CD4-positive, CD25-positive, alpha-beta regulatory T cell (primary cell): ENCODE measurements around the gene ACTG1. TPM values are rescaled to one million over a fixed set of nuclear protein-coding genes. Genes with fewer than 3 reads are reported as not detected.

Source experiments
- ATAC-seq, 2 donors: fragments of 150-1000 bp; cut with Tn5 transposase; one replicate each; pipeline ENCODE4 v1.10.0; 2021; ENCODE audit warnings: low read depth in 2 of 2, moderate number of reproducible peaks in 2 of 2, moderate library complexity in 1 of 2
- DNase-seq, 3 donors: peaks; one replicate each; pipeline versions ENCODE4 v3.0.0 to v3.0.0-alpha.2; 2012 to 2022; ENCODE audit warnings: mixed read lengths in 1 of 3
- H3K27ac ChIP-seq: one replicate; pipeline ENCODE4 v1.7.0; 2013; ENCODE audit warnings: mild to moderate bottlenecking, low read length; ENCODE audit not compliant: insufficient read depth, poor library complexity, severe bottlenecking
- H3K27me3 ChIP-seq: one replicate; pipeline ENCODE4 v1.7.0; 2013; ENCODE audit warnings: low read length; ENCODE audit not compliant: control insufficient read depth, insufficient read depth
- H3K36me3 ChIP-seq: one replicate; pipeline ENCODE4 v1.7.0; 2013; ENCODE audit warnings: mild to moderate bottlenecking, low read length, moderate library complexity; ENCODE audit not compliant: control insufficient read depth, insufficient read depth
- H3K4me1 ChIP-seq: 2 replicates; pipeline ENCODE4 v1.7.0; 2013; ENCODE audit warnings: mild to moderate bottlenecking, low read length; ENCODE audit not compliant: insufficient read depth, control insufficient read depth, poor library complexity, severe bottlenecking
- H3K4me3 ChIP-seq: one replicate; pipeline ENCODE4 v1.7.0; 2013; ENCODE audit warnings: low read depth, mild to moderate bottlenecking, low read length, moderate library complexity
- H3K9me3 ChIP-seq, 2 experiments: 1 replicate in 1 of 2; 2 replicates in 1 of 2; pipeline ENCODE4 v1.7.0; 2013; ENCODE audit warnings: low read length in 2 of 2, mild to moderate bottlenecking in 1 of 2, moderate library complexity in 1 of 2; ENCODE audit not compliant: control insufficient read depth in 2 of 2
- H3K27ac Mint-ChIP-seq, 3 donors: one replicate each; pipeline ENCODE4 v1.8.0; 2020 to 2022; ENCODE audit warnings: mild to moderate bottlenecking in 3 of 3, mixed read lengths in 3 of 3, moderate library complexity in 2 of 3
- H3K27me3 Mint-ChIP-seq: one replicate; pipeline ENCODE4 v1.8.0; 2022; ENCODE audit warnings: mild to moderate bottlenecking, mixed read lengths
- H3K36me3 Mint-ChIP-seq: one replicate; pipeline ENCODE4 v1.8.0; 2020; ENCODE audit warnings: mixed read lengths
- H3K4me1 Mint-ChIP-seq, 4 donors: one replicate each; pipeline ENCODE4 v1.8.0; 2020 to 2022; ENCODE audit warnings: mixed read lengths in 4 of 4, mild to moderate bottlenecking in 1 of 4
- H3K4me3 Mint-ChIP-seq, 4 donors: one replicate each; pipeline ENCODE4 v1.8.0; 2020 to 2022; ENCODE audit warnings: mild to moderate bottlenecking in 4 of 4, mixed read lengths in 4 of 4, moderate library complexity in 3 of 4
- H3K9me3 Mint-ChIP-seq, 7 donors: one replicate each; pipeline ENCODE4 v1.8.0; 2020 to 2022; ENCODE audit warnings: mixed read lengths in 7 of 7, mild to moderate bottlenecking in 3 of 7, moderate library complexity in 2 of 7
- polyA plus RNA-seq, 4 donors: library from polyadenylated mRNA; unstranded; fragments of 300-500 nt; fragmentation: Illumina TruSeq; gene quantifications; one replicate each; pipeline ENCODE4 v1.2.3, GENCODE V29; 2021
- total RNA-seq: library from RNA; stranded (reverse); gene quantifications from one replicate; pipeline ENCODE4 v1.2.3, GENCODE V29; 2022

The ACTG1 gene
- total RNA-seq = 1,684 TPM
- 1,000 to 10,000 TPM; 1,881 to 2,724 (median 2,486) TPM for polyA plus RNA-seq

GRCh38 chr17:81512562-81513371 lies at the start of gene ACTG1:
Gene ACTG1 (minus strand): TSS chr17:81512799. CDS start chr17:81512354, 445 bp downstream.
- ATAC-seq (peak; percentile 77 to 79), DNase-seq (peak; percentile 87 to 92 (median 91))
- Histone ChIP-seq H3K27me3 (no peaks in the 10 kb centered on the region), H3K4me1 (peaks cover 70% of the 10 kb centered on the region), H3K27ac (peak within 1 kb of the TSS; percentile 90), H3K4me3 (peak within 1 kb of the TSS; percentile 86), H3K36me3 (peaks cover 31% of the 10 kb centered on the region), H3K9me3 (no peaks in the 10 kb centered on the region)
- H3K27ac Mint-ChIP-seq = peak within 1 kb of the TSS; percentile 96 to 99 (median 97)
- peak within 1 kb of the TSS; percentile 94 to 99 (median 97) for H3K4me3 Mint-ChIP-seq
- H3K27me3 Mint-ChIP-seq = peaks cover 5% of the 10 kb centered on the region
- H3K4me1 Mint-ChIP-seq = peaks cover 5 to 55% (median 19%) of the 10 kb centered on the region in 4 donors
- H3K36me3 Mint-ChIP-seq = peaks cover 36% of the 10 kb centered on the region
- peaks cover 0 to 5% (median 0%) of the 10 kb centered on the region in 7 donors for H3K9me3 Mint-ChIP-seq

- Mint-ChIP-seq H3K4me1 (peaks cover 0 to 5% (median 1%) of the 10 kb centered on the region in 4 donors), H3K27ac (no peak overlapping the region), H3K27me3 (no peaks in the 10 kb centered on the region), H3K36me3 (peaks cover 32% of the 10 kb centered on the region), H3K4me3 (no peak overlapping the region), H3K9me3 (no peaks in the 10 kb centered on the region)
- ATAC-seq (no peak), DNase-seq (no peak)
- H3K4me1 ChIP-seq = no peaks in the 10 kb centered on the region
- no peaks in the 10 kb centered on the region for H3K9me3 ChIP-seq
- no peak overlapping the region for H3K4me3 ChIP-seq
- H3K36me3 ChIP-seq = peaks cover 51% of the 10 kb centered on the region
- no peaks in the 10 kb centered on the region for H3K27me3 ChIP-seq
- H3K27ac ChIP-seq = no peak overlapping the region
Measured at GRCh38 chr17:81561494-81561885, 48.9 kb upstream of the ACTG1 start.

- no peak overlapping the region for H3K4me3 Mint-ChIP-seq
- H3K9me3 Mint-ChIP-seq = no peaks in the 10 kb centered on the region
- Histone ChIP-seq H3K4me1 (peaks cover 1% of the 10 kb centered on the region), H3K9me3 (no peaks in the 10 kb centered on the region), H3K36me3 (peaks cover 28% of the 10 kb centered on the region), H3K27me3 (no peaks in the 10 kb centered on the region), H3K4me3 (no peak overlapping the region), H3K27ac (no peak overlapping the region)
- DNase-seq (no peak), ATAC-seq (no peak)
- H3K4me1 Mint-ChIP-seq = peaks cover 0 to 5% (median 4%) of the 10 kb centered on the region in 4 donors
- H3K36me3 Mint-ChIP-seq = peaks cover 12% of the 10 kb centered on the region
- no peak overlapping the region for H3K27ac Mint-ChIP-seq
- peaks cover 2% of the 10 kb centered on the region for H3K27me3 Mint-ChIP-seq
Measured at GRCh38 chr17:81558941-81559806, 46.6 kb upstream of the ACTG1 start.

GRCh38 chr17:81558115-81558468 lies 45.5 kb upstream of the ACTG1 start:
- H3K9me3 Mint-ChIP-seq = no peaks in the 10 kb centered on the region
- Histone ChIP-seq H3K27ac (no peak overlapping the region), H3K4me3 (no peak overlapping the region), H3K36me3 (peaks cover 19% of the 10 kb centered on the region), H3K9me3 (no peaks in the 10 kb centered on the region), H3K27me3 (no peaks in the 10 kb centered on the region), H3K4me1 (peaks cover 12% of the 10 kb centered on the region)
- ATAC-seq = no peak
- H3K27ac Mint-ChIP-seq = no peak overlapping the region
- DNase-seq = no peak
- peaks cover 12% of the 10 kb centered on the region for H3K36me3 Mint-ChIP-seq
- peaks cover 0 to 15% (median 10%) of the 10 kb centered on the region in 4 donors for H3K4me1 Mint-ChIP-seq
- H3K27me3 Mint-ChIP-seq = peaks cover 5% of the 10 kb centered on the region
- no peak overlapping the region for H3K4me3 Mint-ChIP-seq

GRCh38 chr17:81557276-81558114 lies 44.9 kb upstream of the ACTG1 start:
- no peaks in the 10 kb centered on the region for H3K27me3 ChIP-seq
- no peak overlapping the region for H3K4me3 ChIP-seq
- H3K27ac ChIP-seq = no peak overlapping the region
- DNase-seq = no peak
- H3K4me1 Mint-ChIP-seq = peaks cover 0 to 17% (median 10%) of the 10 kb centered on the region in 4 donors
- peaks cover 19% of the 10 kb centered on the region for H3K36me3 ChIP-seq
- no peaks in the 10 kb centered on the region for H3K9me3 Mint-ChIP-seq
- no peak overlapping the region for H3K27ac Mint-ChIP-seq
- no peak for ATAC-seq
- peaks cover 14% of the 10 kb centered on the region for H3K4me1 ChIP-seq
- H3K9me3 ChIP-seq = no peaks in the 10 kb centered on the region
- H3K36me3 Mint-ChIP-seq = peaks cover 12% of the 10 kb centered on the region
- H3K27me3 Mint-ChIP-seq = peaks cover 5% of the 10 kb centered on the region
- no peak overlapping the region for H3K4me3 Mint-ChIP-seq

GRCh38 chr17:81556863-81557262 lies 44.3 kb upstream of the ACTG1 start:
- DNase-seq (no peak), ATAC-seq (no peak)
- Histone ChIP-seq H3K36me3 (peaks cover 16% of the 10 kb centered on the region), H3K27me3 (no peaks in the 10 kb centered on the region), H3K9me3 (no peaks in the 10 kb centered on the region), H3K4me1 (peaks cover 14% of the 10 kb centered on the region), H3K27ac (no peak overlapping the region), H3K4me3 (no peak overlapping the region)
- H3K4me3 Mint-ChIP-seq = no peak overlapping the region
- peaks cover 0 to 17% (median 10%) of the 10 kb centered on the region in 4 donors for H3K4me1 Mint-ChIP-seq
- H3K9me3 Mint-ChIP-seq = no peaks in the 10 kb centered on the region
- H3K27me3 Mint-ChIP-seq = peaks cover 5% of the 10 kb centered on the region
- H3K36me3 Mint-ChIP-seq = peaks cover 12% of the 10 kb centered on the region
- H3K27ac Mint-ChIP-seq = no peak overlapping the region

GRCh38 chr17:81556175-81556691 lies 43.6 kb upstream of the ACTG1 start:
- Mint-ChIP-seq H3K4me1 (peaks cover 0 to 21% (median 10%) of the 10 kb centered on the region in 4 donors), H3K9me3 (no peaks in the 10 kb centered on the region), H3K4me3 (peak overlapping the region in 1 of 4 donors; percentile 7), H3K27ac (no peak overlapping the region), H3K27me3 (peaks cover 5% of the 10 kb centered on the region), H3K36me3 (peaks cover 9% of the 10 kb centered on the region)
- H3K4me3 ChIP-seq = no peak overlapping the region
- H3K36me3 ChIP-seq = peaks cover 16% of the 10 kb centered on the region
- no peak for ATAC-seq
- H3K4me1 ChIP-seq = peaks cover 20% of the 10 kb centered on the region
- no peak for DNase-seq
- no peaks in the 10 kb centered on the region for H3K27me3 ChIP-seq
- H3K9me3 ChIP-seq = no peaks in the 10 kb centered on the region
- no peak overlapping the region for H3K27ac ChIP-seq
